B cell (primary cell): ENCODE measurements around the gene NBEA. TPM values are rescaled to one million over a fixed set of nuclear protein-coding genes. Genes with fewer than 3 reads are reported as not detected.
"Not testable (repeated sequence)": the region's sequence is repeated elsewhere in the genome, so short reads cannot be mapped to it uniquely, and the experiment has no call there.

ENCODE experiments used
- ATAC-seq: fragments of 200-7000 bp; cut with Tn5 transposase; one replicate; pipeline ENCODE4 v1.10.0; 2021; ENCODE audit warnings: low read depth, mild to moderate bottlenecking, moderate number of reproducible peaks, moderate library complexity
- CTCF ChIA-PET: fragments of 350-600 bp; sonication (Branson Sonifier 250); formaldehyde crosslinking; loops from one replicate; lab custom pipeline; 2021; ENCODE audit warnings: antibody characterized with exemption, inconsistent platforms; lab: Charles Lee
- POLR2A ChIA-PET: fragments of 350-600 bp; sonication (Branson Sonifier 250); formaldehyde crosslinking; loops from one replicate; lab custom pipeline; 2021; ENCODE audit warnings: antibody characterized with exemption; lab: Charles Lee
- DNase-seq: peaks from one replicate; pipeline ENCODE4 v3.0.0; 2013
- H2AFZ ChIP-seq: 2 replicates; pipeline ENCODE4 v1.6.1; 2012; ENCODE audit warnings: mild to moderate bottlenecking, low read depth, low read length; ENCODE audit not compliant: insufficient read depth, poor library complexity, severe bottlenecking
- H3K27ac ChIP-seq, 2 donors: 1 replicate in 1 of 2; 2 replicates in 1 of 2; pipeline ENCODE4 v1.5.1; 2012 to 2013; ENCODE audit warnings: low read length in 2 of 2, mild to moderate bottlenecking in 2 of 2, moderate library complexity in 1 of 2
- H3K27me3 ChIP-seq, 4 experiments: fragments of 200-600 bp in 1 of 4; sonication (generic) in 1 of 4; replicated peaks in 1 of 4; 1 replicate in 2 of 4; 2 replicates in 2 of 4; pipeline versions ENCODE4 v1.6.1 to v1.7.0; 2013 to 2016; ENCODE audit warnings: low read length in 3 of 4, mild to moderate bottlenecking in 2 of 4, mixed read lengths in 1 of 4, moderate library complexity in 1 of 4; ENCODE audit not compliant: insufficient read depth in 4 of 4, control insufficient read depth in 3 of 4; ENCODE audit errors: control extremely low read depth in 1 of 4
- H3K36me3 ChIP-seq, 2 experiments: replicated peaks in 1 of 2; 1 replicate in 1 of 2; 2 replicates in 1 of 2; pipeline versions ENCODE4 v1.6.1 to v1.7.1; 2013; ENCODE audit warnings: low read length in 1 of 2; ENCODE audit not compliant: insufficient read depth in 2 of 2, control insufficient read depth in 1 of 2; ENCODE audit errors: control extremely low read depth in 1 of 2, extremely low read depth in 1 of 2
- H3K4me1 ChIP-seq, 2 donors: fragments of 200-600 bp in 1 of 2; sonication (generic) in 1 of 2; 1 replicate in 1 of 2; 2 replicates in 1 of 2; pipeline versions ENCODE4 v1.5.1 to v1.6.1; 2013 to 2017; ENCODE audit warnings: low read length in 2 of 2; ENCODE audit not compliant: control insufficient read depth in 2 of 2, insufficient read depth in 2 of 2
- H3K4me2 ChIP-seq: replicated peaks from 2 replicates; pipeline ENCODE3; 2012; ENCODE audit warnings: mild to moderate bottlenecking, low read depth, low read length; ENCODE audit not compliant: poor library complexity, severe bottlenecking
- H3K4me3 ChIP-seq, 5 experiments: fragments of 200-600 bp in 1 of 5; sonication (generic) in 1 of 5; 1 replicate in 3 of 5; 2 replicates in 2 of 5; pipeline versions ENCODE4 v1.5.1 to v1.7.0; 2011 to 2016; ENCODE audit warnings: low read length in 4 of 5, mild to moderate bottlenecking in 4 of 5, low read depth in 2 of 5, control low read depth in 1 of 5, moderate library complexity in 1 of 5; ENCODE audit not compliant: insufficient read depth in 1 of 5; ENCODE audit errors: control extremely low read depth in 1 of 5, extremely low read depth in 1 of 5
- H3K79me2 ChIP-seq: fragments of 200-600 bp; sonication (generic); one replicate; pipeline ENCODE4 v1.6.0; 2016; ENCODE audit warnings: low read length; ENCODE audit not compliant: control insufficient read depth, insufficient read depth
- H3K9ac ChIP-seq: fragments of 200-600 bp; sonication (generic); 2 replicates; pipeline ENCODE4 v1.6.1; 2017; ENCODE audit warnings: mild to moderate bottlenecking, low read length, moderate library complexity
- H3K9me3 ChIP-seq, 3 donors: one replicate each; pipeline versions ENCODE4 v1.6.1 to v1.7.1; 2013; ENCODE audit warnings: low read length in 2 of 3; ENCODE audit not compliant: control insufficient read depth in 2 of 3, insufficient read depth in 1 of 3; ENCODE audit errors: control extremely low read depth in 1 of 3
- H4K20me1 ChIP-seq: 2 replicates; pipeline ENCODE4 v1.6.0; 2012; ENCODE audit warnings: mild to moderate bottlenecking, low read length; ENCODE audit not compliant: insufficient read depth, control insufficient read depth, poor library complexity, severe bottlenecking
- H3K27ac Mint-ChIP-seq: one replicate; pipeline ENCODE4 v1.8.0; 2021; ENCODE audit warnings: mixed read lengths
- H3K27me3 Mint-ChIP-seq: one replicate; pipeline ENCODE4 v1.8.0; 2021; ENCODE audit warnings: mixed read lengths
- H3K4me1 Mint-ChIP-seq: one replicate; pipeline ENCODE4 v1.8.0; 2021; ENCODE audit warnings: mixed read lengths
- H3K4me3 Mint-ChIP-seq: one replicate; pipeline ENCODE4 v1.8.0; 2021; ENCODE audit warnings: mixed read lengths
- H3K9me3 Mint-ChIP-seq: one replicate; pipeline ENCODE4 v1.8.0; 2022; ENCODE audit warnings: mixed read lengths; ENCODE audit not compliant: insufficient read depth
- CTCF ChIP-seq: fragments of 200-600 bp; IDR thresholded peaks from one replicate; pipeline ENCODE4 v1.8.0; 2022; ENCODE audit warnings: antibody characterized with exemption, mild to moderate bottlenecking
- EZH2 ChIP-seq: IDR thresholded peaks from 2 replicates; pipeline ENCODE4 v1.6.1; 2012; ENCODE audit warnings: borderline replicate concordance, low read depth, mild to moderate bottlenecking, moderate library complexity, low read length; ENCODE audit not compliant: insufficient read depth, poor library complexity, severe bottlenecking
- WGBS: methylation state at CpG from one replicate; pipeline ENCODE4 v1.1.5; 2013; ENCODE audit warnings: missing lambda C conversion rate; ENCODE audit not compliant: insufficient coverage; 5-methylcytosine and 5-hydroxymethylcytosine counted together
- intact Hi-C: fragments of 100-400 bp; cut with micrococcal nuclease; formaldehyde crosslinking; loops from one replicate; pipeline ENCODE4 v1.10.0; 2022
- polyA plus RNA-seq: library from polyadenylated mRNA; depleted of rRNA; stranded (reverse); fragments of >200 nt; gene quantifications from 2 replicates; pipeline ENCODE4 v1.2.3, GENCODE V29; 2012
- total RNA-seq, 2 donors: library from RNA; stranded (reverse); fragments of 120-200 nt in 1 of 2; gene quantifications; 1 replicate in 1 of 2; 2 replicates in 1 of 2; pipeline versions ENCODE4 v1.2.3 to v1.2.4, GENCODE V29; 2013 to 2022

NBEA gene
- total and polyA plus RNA-seq, 2 donors (not counting 1 experiment from before 2014, with no cell fraction given): 1.5 to 10.7 TPM

- ATAC-seq (no peak), DNase-seq (no peak)
- TF ChIP-seq CTCF (no peak), EZH2 (no peak)
- H3K9me3 Mint-ChIP-seq: no peaks in the 10 kb centered on the region
- H3K4me3 Mint-ChIP-seq: no peak overlapping the region
- intact Hi-C loops: no loop called here
- 15% methylated on average over 2 of the region's 2 CpGs for WGBS
- no peak overlapping the region for H3K27ac Mint-ChIP-seq
- H3K4me1 Mint-ChIP-seq: no peaks in the 10 kb centered on the region
- Histone ChIP-seq H4K20me1 (no peaks in the 10 kb centered on the region), H3K4me1 (no peaks in the 10 kb centered on the region), H3K9me3 (no peaks in the 10 kb centered on the region), H3K27me3 (peaks cover 0 to 3% (median 0%) of the 10 kb centered on the region in 4 experiments), H3K9ac (no peak overlapping the region), H3K4me2 (no peak overlapping the region), H3K79me2 (no peaks in the 10 kb centered on the region), H3K36me3 (no peaks in the 10 kb centered on the region), H3K27ac (no peak overlapping the region), H3K4me3 (no peak overlapping the region), H2AFZ (no peak overlapping the region)
- CTCF ChIA-PET: no interaction called here
- POLR2A ChIA-PET: no interaction called here
- H3K27me3 Mint-ChIP-seq: peaks cover 12% of the 10 kb centered on the region
These were observed 27.7 kb upstream of the NBEA start for GRCh38 chr13:34914416-34914815.

GRCh38 chr13:34926508-34926907 lies 15.6 kb upstream of the NBEA start:
- no peak for TF ChIP-seq EZH2
- no peak for TF ChIP-seq CTCF
- peaks cover 25% of the 10 kb centered on the region for H3K27me3 Mint-ChIP-seq
- Histone ChIP-seq H4K20me1 (no peaks in the 10 kb centered on the region), H3K9ac (no peak overlapping the region), H3K27me3 (peaks cover 0 to 4% (median 0%) of the 10 kb centered on the region in 4 experiments), H3K4me1 (no peaks in the 10 kb centered on the region), H2AFZ (no peak overlapping the region), H3K79me2 (no peaks in the 10 kb centered on the region), H3K9me3 (no peaks in the 10 kb centered on the region), H3K4me3 (no peak overlapping the region), H3K4me2 (no peak overlapping the region), H3K27ac (no peak overlapping the region), H3K36me3 (no peaks in the 10 kb centered on the region)
- WGBS: no CpG with 5 or more reads among the region's 1 CpG
- ChIA-PET CTCF (no interaction called here), POLR2A (no interaction called here)
- DNase-seq (no peak), ATAC-seq (no peak)
- no peak overlapping the region for H3K27ac Mint-ChIP-seq
- no peak overlapping the region for H3K4me3 Mint-ChIP-seq
- intact Hi-C loops: no loop called here
- H3K9me3 Mint-ChIP-seq: no peaks in the 10 kb centered on the region
- H3K4me1 Mint-ChIP-seq: no peaks in the 10 kb centered on the region

GRCh38 chr13:34928676-34929075 lies 13.4 kb upstream of the NBEA start:
- H3K4me1 Mint-ChIP-seq, H3K27ac ChIP-seq, intact Hi-C loops, H3K9me3 Mint-ChIP-seq, H3K4me1 ChIP-seq, H3K36me3 ChIP-seq, H3K4me2 ChIP-seq, H3K9me3 ChIP-seq, CTCF ChIA-PET, H3K27me3 ChIP-seq, H3K4me3 ChIP-seq, H4K20me1 ChIP-seq, DNase-seq, H3K79me2 ChIP-seq, H3K9ac ChIP-seq, H3K4me3 Mint-ChIP-seq, H3K27ac Mint-ChIP-seq, ATAC-seq, POLR2A ChIA-PET, H2AFZ ChIP-seq: not testable (repeated sequence)
- WGBS: 93% methylated on average over 1 of the region's 1 CpG
- peaks cover 37% of the 10 kb centered on the region for H3K27me3 Mint-ChIP-seq
